NCI-H1105 (cell line): ENCODE data around the gene ZNF750.

Experiments
- DNase-seq: peaks from one replicate; lab custom pipeline; 2025; lab: John Stamatoyannopoulos, UW

Gene ZNF750

GRCh38 chr17:82859431-82860403 lies 19.9 kb upstream of the ZNF750 start:
- DNase-seq, result no peak

DNA sequence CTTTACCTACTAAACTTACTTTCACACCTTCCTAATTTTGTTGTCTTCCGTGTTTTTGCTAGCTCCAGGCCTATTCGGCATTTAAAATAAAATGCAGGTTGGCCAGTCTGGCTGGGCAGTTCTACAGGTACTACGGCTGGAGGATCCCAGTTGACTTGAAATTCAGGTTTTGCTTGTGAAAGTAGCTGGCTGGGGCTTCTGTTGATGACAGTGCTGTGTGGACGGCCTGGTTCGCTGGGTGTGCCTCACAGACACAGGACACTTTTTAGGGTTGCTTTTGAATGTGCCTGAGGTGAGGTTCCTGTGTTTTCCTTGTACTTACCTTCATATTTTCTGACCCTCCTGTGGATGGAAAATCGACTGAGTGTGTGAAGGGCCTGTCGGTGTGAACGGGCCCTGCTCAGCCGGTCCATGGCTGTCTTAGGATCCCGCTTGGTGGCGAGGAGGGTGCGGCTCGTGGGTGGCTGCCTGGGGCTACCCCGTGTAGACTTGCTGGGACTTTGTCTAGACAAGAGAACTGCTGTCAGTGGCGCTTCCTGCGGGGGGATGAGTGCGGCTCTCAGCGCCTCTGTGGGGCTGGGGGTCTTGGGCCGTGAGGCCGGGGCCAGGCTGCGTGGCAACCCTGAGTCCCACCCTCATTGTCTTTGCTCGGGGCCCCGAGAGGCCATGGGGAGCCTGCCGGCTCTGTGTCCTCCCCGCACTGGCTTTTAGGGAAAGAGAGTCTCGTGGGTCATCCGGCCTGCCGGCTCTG lies 18.7 kb upstream of the ZNF750 start:
- no peak for DNase-seq

- DNase-seq, result no peak
These were observed 16.5 kb upstream of the ZNF750 start for GRCh38 chr17:82856361-82856760.

DNA sequence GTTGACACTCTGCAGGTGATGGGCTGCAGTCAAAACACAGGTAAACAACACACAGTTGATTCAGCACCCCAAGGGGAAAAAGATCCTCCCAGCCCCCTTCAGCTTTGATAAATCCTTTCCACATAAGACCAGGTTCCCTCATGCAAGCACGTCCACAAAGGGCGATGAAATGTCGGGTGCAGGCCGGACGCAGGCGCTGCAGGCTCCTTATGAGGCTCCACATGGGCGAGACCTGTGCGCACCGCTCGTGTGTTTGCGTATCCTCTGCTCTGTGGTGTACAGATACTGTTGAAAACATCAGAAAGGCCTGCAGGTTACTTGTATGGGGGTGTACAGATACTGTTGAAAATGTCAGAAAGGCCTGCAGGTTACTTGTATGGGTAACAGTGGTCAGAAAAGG lies 14.4 kb upstream of the ZNF750 start:
- DNase-seq, result no peak

DNA sequence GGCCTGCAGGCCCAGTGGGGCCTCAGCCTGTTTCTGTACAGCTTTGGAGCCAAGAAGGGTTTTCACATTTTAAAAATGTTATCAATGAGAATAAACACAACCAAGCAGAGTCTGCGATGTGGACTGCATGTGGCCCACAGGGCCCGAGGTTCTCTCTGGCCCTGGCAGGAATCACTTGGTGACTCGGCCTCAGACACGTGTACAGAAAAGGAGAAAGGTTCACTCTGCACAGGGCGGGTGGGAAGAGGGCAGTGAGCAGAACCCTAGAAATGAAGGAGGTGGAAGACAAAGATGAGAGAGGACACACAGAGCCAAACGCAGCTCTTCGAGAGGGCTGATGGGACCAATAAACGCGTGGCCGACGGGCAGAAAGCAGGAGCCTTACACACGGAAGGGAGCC lies 11.6 kb upstream of the ZNF750 start:
- no peak for DNase-seq

DNA sequence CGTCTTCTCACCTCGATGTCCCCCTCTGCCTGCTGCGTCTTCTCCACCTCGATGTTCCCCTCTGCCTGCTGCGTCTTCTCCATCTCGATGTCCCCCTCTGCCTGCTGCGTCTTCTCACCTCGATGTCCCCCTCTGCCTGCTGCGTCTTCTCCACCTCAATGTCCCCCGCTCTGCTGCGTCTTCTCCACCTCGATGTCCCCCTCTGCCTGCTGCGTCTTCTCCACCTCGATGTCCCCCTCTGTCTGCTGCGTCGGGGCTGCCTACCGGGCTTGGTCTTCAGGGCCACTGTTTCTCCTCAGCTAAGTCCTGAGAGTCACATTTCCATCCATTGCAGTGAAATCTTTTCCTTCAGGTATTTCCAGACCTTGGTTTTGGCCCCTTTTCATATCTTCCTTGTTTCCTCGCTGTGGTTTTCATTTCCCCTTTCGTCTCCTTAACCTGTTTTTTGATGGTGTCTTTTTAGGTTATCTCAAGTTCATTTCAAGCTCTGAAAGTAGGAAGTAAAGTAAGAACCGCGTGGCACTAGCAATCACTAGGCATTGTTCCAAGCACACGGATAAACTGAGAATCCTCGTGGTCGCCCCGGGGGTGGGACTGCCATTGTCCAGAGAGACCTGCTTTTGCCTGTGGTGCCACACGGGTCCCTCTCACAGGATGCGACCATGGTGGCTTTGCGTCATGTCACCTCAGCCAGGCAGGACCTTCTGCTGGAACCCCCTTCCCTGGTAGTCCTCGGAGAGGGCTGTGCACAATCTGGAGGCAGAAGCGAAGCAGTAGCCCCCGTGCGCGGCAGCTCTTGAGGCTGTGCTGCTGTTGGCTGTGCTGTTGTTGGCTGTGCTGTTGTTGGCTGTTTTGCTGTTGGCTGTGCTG lies 9.5 kb upstream of the ZNF750 start:
- DNase-seq, result no peak

DNA sequence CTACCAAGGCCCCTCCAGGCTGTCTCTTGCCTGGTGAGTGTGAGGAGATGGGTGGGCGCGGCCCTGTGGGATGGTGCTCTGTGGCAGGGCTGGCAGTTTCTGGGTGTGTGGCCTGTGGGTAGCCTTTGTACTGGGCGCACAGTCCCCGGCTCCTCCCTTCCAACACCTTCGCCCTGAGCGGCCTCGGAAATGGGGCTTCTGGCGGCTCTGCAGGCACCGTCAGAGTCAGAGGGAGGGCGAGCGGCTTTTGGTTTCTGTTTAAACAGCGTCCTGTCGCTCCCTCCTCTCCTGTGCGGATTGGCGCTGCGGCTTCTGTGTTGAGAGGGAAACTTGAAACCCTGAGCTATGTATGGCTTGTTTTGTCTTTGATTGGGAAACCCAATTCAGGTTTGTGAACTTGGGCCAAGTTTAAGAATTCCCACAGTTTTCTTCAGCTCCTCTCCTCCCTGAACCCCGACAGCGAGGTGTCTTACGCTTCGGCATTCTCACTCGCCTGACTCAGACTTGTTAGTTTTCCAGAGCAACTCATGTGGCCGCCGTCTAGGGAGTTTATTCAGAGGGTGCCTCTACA lies 8.3 kb upstream of the ZNF750 start:
- DNase-seq, result no peak

DNA sequence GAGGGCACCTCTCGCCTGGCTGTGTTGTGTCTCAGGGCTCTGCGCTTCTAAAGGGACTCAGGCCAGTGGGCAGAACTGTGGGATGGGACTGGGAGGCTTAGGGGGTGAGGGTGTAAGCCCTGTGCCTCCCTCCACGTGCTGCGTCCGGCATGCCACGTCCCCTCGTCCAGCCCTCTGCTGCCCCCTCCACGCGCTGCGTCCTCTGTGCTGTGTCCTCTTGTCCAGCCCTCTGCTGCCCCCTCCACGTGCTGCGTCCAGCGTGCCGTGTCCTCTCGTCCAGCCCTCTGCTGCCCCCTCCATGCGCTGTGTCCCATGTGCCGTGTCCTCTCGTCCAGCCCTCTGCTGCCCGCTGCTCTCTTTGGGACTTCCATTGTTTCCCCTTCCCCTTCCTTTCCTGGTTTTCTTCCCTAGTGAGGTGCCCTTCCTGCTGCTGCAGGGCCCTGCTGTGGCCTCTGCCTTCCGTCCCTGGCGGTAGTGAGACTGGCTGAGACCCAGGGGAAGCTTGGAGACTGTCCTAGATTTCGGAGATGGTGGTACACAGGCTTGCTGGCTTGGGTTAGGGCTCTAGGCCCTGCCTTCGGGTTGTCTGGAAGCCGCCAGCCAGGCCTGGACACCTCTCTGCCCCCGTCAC lies 6.4 kb upstream of the ZNF750 start:
- DNase-seq, result no peak

- no peak for DNase-seq
These were observed 5.5 kb upstream of the ZNF750 start for GRCh38 chr17:82845163-82845807.

GRCh38 chr17:82844796-82845162 lies 5.0 kb upstream of the ZNF750 start:
- DNase-seq, result peak; percentile 19

- no peak for DNase-seq
These were observed 4.3 kb upstream of the ZNF750 start for GRCh38 chr17:82843904-82844680.

DNA sequence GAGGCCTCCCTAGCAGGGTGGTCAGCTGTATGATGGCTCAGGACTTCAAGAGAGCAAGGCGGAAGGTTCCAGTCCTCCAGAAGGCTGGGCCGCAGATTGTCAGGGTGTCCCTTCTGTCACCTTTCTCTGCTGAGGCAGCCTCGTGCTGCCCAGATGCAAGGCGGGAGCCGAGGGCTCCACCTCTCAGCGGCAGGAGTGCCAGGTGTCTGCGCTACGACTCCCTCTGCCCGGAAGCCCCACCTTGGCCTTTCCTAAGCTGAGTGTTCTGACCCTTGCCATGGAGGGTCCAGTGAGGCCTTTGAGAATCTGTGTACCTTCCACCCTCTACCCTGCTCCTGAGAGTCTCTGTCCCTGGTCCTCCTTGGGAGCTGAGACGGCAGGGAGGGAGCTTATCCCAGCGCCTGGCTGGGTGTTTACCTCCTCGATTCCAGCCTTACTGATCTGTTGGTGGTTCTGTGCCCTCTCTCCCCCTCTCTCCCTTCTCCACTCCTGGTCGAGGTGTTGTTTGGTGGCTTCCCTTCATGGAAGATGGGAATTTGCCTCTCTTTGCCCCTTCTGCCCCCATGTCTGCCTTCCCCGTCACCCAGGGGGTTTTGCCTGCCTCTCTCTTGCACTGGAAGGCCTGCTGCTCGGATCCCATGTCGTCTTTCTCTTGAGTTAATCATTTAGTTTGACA lies 2.2 kb upstream of the ZNF750 start:
- no peak for DNase-seq

GRCh38 chr17:82840431-82840831 lies 609 bp upstream of the ZNF750 start:
- DNase-seq, result no peak

DNA sequence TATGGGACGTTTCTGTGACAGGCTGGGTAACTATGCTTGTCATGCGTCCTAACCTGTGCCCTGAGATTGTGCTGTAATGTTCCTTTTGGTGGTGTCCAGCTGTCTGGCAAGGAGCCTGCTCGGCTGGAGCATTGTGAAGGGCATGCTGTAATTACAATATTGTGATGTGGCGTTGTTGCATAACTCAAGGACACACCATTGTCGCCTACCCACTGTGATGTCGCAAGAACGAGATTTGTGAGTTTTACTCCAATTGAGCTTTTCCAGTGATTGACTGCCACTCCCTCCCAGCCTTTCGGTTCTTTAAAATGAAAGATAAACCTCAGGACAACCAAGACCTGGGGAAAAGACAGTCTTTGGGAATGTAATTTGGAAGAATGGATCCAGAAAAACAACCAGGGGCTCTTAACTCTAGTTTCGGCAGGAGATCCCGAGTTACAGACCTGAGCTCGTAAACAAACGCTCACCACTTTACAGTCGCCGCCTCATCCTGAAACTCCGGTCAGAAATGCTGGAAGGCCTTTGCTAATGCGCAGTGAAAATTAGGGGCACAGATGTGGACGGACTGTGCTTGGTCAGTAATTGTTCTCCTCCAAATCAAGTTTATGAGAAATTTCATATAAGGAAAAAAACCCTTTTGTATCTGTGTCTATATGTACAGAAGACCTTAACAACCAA lies 1.3 kb downstream of the ZNF750 start:
- no peak for DNase-seq

DNA sequence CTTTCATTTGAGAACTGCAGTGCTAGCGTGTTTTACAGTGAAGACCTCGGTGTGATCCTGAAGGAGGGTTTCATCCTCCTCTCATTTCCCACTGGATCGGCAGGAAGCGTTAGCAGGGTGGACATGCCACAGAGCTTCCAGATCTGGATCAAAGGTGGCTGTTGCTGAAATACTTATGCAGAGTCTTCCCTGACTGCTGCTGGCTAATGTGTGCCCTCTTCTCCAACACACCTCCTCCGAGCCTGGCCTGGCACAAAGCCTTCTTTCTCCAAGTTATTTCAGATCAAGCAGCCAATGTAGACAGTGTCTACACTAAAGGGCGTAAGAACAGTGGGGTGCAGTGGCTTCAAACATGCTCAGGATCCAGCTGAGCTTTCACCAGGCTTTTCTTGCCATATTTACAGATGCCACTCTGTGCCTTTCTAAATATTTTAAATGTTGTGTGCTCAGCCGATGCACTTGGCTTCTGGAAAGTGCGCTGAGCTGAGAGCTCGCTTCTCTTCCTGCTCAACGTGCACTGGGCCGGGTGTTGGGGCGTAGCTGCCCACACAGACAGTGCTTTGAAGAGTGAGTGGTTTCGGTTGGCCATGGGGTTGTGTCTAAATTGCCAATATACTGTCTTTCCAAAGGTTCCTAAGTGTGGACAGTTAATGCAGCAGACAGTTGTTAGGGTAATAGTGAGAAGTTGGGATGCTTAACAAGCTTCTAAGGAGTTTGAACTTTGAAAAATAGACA lies 2.1 kb downstream of the ZNF750 start:
- DNase-seq, result no peak

- DNase-seq, result no peak
These were observed 2.9 kb downstream of the ZNF750 start for GRCh38 chr17:82836823-82837357.

DNA sequence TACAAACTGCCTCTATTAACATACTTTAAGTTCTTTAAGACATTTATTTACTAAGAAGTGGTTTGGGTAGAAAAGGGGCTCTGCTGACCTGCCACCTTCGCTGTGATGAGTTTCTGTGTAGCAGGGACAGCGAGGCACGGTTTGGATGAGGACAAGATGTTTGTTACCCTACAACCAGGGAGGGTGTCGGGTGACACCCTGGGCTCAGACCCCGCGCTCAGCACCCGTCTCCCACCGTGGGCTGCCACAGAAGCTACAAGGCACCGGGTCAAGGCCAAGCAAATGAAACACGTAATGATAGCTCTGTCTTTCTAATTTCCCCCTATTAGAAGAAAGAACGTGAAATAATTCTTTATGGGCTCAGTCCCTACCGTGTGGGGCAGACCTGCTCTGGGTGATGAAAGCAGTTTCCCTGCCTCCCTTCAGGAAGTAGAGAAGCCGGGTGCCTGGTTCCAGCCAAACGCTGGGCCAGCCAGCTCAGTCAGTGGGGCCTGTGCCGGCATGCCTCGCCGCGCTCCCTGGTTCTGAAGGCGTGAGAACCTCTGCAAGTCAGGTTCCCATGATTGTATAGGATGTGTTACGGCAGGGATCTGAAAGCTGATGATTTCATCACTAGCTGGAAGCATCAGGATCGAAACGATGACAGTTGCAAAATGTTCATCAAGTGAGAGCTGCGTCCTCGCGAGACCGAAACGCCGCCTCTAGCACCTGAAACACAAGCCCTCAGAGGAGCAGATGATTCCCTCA lies 3.9 kb downstream of the ZNF750 start:
- DNase-seq, result peak; percentile 26
